ENCODE data around the gene GPRIN2. TPM values are rescaled to one million over a fixed set of nuclear protein-coding genes. Genes with fewer than 3 reads are reported as not detected.

The GPRIN2 gene
- total RNA-seq, 1 donor from 2014 or later, result 9.1 TPM

DNA sequence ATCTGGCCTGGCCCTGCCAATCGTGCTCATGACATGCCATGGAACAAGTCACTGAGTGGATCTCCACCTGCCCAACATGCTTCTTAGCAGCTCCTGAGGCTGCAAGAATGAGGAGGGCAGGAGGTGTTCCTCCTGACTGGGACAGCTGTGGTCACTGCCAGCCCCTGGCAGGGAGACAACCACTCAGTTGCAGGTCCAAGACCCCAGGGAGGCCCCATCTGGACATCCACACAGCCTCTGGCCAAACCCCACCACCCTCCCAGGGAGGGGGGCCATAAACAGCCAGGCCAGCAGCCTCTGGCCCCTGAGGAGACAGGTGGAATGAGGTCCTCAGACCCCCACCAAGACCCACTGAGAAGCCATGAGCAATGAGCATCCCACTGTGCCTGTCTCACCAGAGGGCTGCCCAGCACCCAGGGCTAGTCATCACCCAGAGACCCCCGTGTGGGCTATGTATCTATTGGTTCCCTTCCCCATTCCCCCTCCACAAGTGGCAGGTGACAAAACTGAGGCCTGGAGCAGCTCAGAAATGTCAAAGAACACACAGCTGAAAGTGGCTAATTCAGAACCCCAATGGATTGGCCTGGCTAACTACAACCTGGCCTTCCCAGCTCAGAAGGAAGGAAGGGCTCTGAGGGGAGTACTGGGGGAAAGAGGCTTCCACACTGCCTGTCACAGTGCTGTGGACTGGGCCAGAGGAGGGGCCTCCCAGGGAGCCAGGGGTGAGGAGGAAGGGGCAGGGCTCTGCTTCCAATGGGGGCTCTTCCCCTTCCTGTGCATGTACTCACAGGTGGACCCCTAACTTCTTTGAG lies 3.0 kb downstream of the GPRIN2 start:
- DNase-seq (ENCODE audit: low read depth), result no peak
- TF ChIP-seq, protein P1, sequence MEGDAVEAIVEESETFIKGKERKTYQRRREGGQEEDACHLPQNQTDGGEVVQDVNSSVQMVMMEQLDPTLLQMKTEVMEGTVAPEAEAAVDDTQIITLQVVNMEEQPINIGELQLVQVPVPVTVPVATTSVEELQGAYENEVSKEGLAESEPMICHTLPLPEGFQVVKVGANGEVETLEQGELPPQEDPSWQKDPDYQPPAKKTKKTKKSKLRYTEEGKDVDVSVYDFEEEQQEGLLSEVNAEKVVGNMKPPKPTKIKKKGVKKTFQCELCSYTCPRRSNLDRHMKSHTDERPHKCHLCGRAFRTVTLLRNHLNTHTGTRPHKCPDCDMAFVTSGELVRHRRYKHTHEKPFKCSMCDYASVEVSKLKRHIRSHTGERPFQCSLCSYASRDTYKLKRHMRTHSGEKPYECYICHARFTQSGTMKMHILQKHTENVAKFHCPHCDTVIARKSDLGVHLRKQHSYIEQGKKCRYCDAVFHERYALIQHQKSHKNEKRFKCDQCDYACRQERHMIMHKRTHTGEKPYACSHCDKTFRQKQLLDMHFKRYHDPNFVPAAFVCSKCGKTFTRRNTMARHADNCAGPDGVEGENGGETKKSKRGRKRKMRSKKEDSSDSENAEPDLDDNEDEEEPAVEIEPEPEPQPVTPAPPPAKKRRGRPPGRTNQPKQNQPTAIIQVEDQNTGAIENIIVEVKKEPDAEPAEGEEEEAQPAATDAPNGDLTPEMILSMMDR (conservative IDR thresholded peaks at IDR 0.05; ENCODE audit: low read depth, low read length), result no peak
- no peak overlapping the region for H3K4me3 ChIP-seq (ENCODE audit: low read depth, low read length)

DNA sequence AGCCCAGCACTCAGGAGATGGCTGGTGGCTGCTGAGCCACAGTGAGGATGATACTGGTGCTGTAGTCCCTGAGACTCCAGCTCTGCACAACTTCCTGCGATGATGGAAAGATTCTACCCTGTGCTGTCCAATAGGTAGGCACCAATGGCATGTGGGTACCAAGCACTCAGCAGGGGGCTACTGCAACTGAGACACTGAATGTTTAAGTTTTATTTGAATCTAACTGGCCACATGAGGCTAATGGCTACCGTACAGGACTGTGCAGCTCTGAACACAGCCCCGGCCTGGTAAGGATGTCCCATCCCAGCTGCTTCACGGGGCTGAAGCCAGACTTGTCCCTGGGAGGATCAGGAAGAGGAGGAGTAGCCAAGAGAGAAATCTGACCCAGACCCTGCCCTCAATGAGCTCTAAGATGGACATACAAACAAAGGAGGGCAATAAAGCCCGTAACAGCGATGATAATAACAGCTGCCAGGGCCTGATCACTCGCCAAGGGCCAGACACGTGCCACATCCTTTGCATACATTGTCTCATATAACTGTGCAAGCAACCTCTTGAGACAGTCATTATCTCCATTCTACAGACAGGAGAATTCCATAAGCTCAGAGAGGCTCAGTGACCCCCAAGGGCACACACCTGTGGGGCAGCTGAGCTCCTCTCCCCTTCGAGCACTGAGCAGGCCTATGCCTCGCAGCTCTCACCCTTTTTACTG lies 3.8 kb downstream of the GPRIN2 start:
- no peak for DNase-seq (ENCODE audit: low read depth)
- TF ChIP-seq, protein P1 (conservative IDR thresholded peaks at IDR 0.05; ENCODE audit: low read depth, low read length), result no peak
- H3K4me3 ChIP-seq (ENCODE audit: low read depth, low read length), result no peak overlapping the region

DNA sequence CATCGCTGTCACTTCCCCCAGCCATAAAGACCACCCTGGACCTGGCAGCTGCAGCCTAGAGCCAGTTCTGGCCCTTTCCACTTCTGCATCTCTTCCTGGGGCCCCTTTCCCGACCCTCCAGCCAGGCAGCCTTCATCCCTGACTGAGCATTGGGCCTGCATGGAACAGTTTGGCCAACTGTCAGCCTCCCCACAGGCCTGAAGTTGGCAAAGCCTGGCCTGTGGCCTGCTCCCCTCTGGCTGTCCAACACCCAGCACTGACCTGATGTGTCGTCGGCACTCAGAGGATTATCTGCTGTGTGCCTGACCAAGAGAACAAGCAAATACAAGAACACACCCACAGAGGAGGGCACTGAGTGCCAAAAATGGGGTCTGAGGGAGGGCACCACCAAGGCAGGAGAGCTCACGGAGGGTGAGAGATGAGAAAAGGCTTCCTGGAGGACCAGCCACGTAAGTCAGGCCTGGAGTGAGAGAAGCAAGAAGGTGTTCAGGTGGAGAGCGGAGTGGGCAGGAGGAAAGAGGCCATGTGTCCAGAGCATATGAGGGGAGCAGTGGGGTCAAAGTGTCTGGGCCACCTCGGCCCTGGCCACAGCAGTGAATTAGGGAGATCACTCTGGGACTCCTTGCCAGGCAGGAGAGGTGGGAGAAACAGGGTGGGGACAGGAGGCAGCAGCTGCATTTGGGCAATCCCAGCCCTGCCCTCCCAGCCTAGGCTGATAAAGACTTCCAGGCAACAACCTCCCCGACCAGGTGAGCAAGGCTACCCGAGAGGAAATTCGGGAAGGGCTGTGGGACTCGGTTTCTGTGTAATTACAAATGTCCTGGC lies 4.5 kb downstream of the GPRIN2 start:
- H3K4me3 ChIP-seq (ENCODE audit: low read depth, low read length), result no peak overlapping the region
- TF ChIP-seq, protein P1 (conservative IDR thresholded peaks at IDR 0.05; ENCODE audit: low read depth, low read length), result no peak
- no peak for DNase-seq (ENCODE audit: low read depth)

DNA sequence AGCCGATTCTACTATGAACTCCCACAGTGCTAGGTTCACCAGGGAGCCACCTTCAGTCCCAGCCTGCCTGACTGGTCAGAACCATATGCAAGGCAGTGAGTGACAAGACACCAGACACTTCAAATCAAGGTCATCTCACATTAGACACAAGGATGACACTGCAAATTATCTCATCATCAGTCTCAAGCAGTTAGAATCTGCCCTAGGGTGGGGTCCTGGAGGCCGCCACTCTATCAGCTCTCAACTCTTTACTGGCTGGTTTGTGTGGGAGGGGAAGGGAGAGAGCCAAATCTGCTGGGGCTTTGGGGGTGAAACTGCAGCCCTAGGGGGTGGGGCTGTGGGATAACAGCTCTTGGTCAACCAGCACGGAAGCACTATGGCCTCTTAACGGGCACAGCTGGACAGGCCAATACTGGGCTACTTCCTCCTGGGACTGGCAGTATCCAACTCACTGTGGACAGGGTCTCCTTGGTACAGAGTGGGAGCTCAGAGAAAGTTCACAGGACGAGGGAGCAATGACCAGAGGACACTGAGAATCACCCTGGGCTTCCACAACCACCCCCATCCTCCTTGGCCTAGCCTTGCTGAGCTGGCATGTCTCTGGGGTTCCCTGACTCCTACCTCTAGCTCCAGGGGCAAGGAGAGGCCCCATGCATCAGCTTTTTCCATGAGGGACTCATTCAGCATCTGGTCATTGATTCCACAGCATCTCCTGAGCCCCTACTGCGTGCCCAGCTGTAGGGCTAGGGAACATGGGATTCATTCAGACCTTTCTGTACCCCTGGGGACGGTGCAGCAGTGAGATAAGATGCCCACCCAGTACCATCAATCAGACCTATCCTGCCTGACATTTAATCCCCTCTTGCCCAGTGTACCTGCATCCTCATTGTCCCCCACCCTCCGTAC lies 5.4 kb downstream of the GPRIN2 start:
- no peak for DNase-seq (ENCODE audit: low read depth)
- no peak overlapping the region for H3K4me3 ChIP-seq (ENCODE audit: low read depth, low read length)
- TF ChIP-seq, protein P1 (conservative IDR thresholded peaks at IDR 0.05; ENCODE audit: low read depth, low read length), result no peak

DNA sequence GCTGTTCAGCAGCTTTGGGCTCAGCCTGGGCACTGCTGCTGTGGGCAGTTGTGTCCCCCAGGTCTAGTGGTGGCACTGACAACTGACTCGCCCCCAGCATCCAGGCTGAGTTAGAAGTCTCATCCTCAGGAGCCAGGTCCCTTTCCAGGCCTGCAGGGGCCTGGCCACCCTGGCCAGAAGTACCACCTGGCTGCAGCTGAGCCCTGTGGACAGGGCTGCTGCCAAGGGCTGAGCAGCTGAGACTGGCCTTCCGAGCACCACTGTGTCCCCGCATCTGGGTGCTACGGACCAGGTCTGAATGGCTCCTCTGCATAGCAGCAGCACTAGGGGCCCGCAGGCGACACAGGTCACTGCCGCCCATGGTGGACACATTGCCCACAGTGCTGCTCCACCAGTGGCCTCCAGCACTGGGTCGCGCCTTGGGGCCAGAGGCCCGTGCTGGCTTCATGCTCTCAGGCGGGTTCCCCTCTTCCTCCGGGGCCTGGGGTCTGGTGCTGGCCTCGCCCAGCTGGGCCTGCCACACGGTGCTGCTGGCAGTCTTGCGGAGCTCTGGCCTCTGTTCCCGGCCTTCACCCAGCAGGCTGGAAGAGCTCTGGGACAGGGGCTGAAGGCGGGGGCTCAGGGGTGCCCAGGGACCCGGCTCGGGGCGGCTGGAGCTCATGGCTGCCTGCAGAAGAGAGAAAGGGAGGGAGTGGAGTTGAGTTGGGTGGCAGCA lies 6.2 kb downstream of the GPRIN2 start:
- TF ChIP-seq, protein P1 (conservative IDR thresholded peaks at IDR 0.05; ENCODE audit: low read depth, low read length), result no peak
- H3K4me3 ChIP-seq (ENCODE audit: low read depth, low read length), result no peak overlapping the region
- no peak for DNase-seq (ENCODE audit: low read depth)
